K562 (cell line): ENCODE results near the gene POC1B.

Source experiments
- CEBPB ChIP-seq: fragments of 450-650 bp; IDR thresholded peaks from 2 replicates; pipeline ENCODE4 v1.6.1; 2016; ENCODE audit warnings: missing genetic modification characterization, missing compliant biosample characterization
- CTCF ChIP-seq, 3 experiments: IDR thresholded peaks in 2 of 3; conservative IDR thresholded peaks in 1 of 3; 2 replicates each; pipeline ENCODE4 v1.5.1; 2011 to 2012; ENCODE audit warnings: low read length in 3 of 3, mild to moderate bottlenecking in 3 of 3, control low read depth in 2 of 3, improper control_type of control experiment in 1 of 3, inconsistent platforms in 1 of 3, low read depth in 1 of 3, mixed read lengths in 1 of 3, moderate library complexity in 1 of 3; ENCODE audit not compliant: insufficient read depth in 2 of 3
- E2F1 ChIP-seq: sonication (generic); formaldehyde crosslinking; IDR thresholded peaks from 2 replicates; pipeline ENCODE4 v1.8.1; 2023; ENCODE audit warnings: mild to moderate bottlenecking, missing genetic modification reagents, moderate library complexity
- EZH2 ChIP-seq: IDR thresholded peaks from 2 replicates; pipeline ENCODE4 v1.6.1; 2012; ENCODE audit warnings: low read depth, mild to moderate bottlenecking, inconsistent platforms, low read length, borderline replicate concordance
- FOS ChIP-seq: IDR thresholded peaks from 3 replicates; pipeline ENCODE4 v1.6.1; 2011; ENCODE audit not compliant: insufficient read length; ENCODE audit errors: extremely low read depth
- FOXO4 ChIP-seq: fragments of 450-650 bp; formaldehyde crosslinking; IDR thresholded peaks from 2 replicates; pipeline ENCODE4 v1.4.0; 2020; ENCODE audit warnings: mild to moderate bottlenecking, moderate library complexity
- HDAC6 ChIP-seq: IDR thresholded peaks from 2 replicates; pipeline ENCODE4 v1.6.1; 2012; ENCODE audit warnings: low read depth, mild to moderate bottlenecking, control low read depth, inconsistent platforms, low read length, moderate library complexity
- HNRNPLL ChIP-seq: fragments of 200-400 bp; formaldehyde crosslinking; IDR thresholded peaks from 2 replicates; pipeline ENCODE4 v1.6.1; 2017; ENCODE audit warnings: low read length, low read depth, mild to moderate bottlenecking; ENCODE audit not compliant: poor library complexity, severe bottlenecking
- NR2C2 ChIP-seq, 2 experiments: fragments of 200-800 bp in 1 of 2; sonication (Bioruptor generic) in 1 of 2; sonication (generic) in 1 of 2; formaldehyde crosslinking in 1 of 2; IDR thresholded peaks; 2 replicates each; pipeline versions ENCODE4 v1.6.1 to v1.8.0; 2016 to 2022; ENCODE audit warnings: mild to moderate bottlenecking in 1 of 2, missing compliant biosample characterization in 1 of 2, missing genetic modification characterization in 1 of 2, missing genetic modification reagents in 1 of 2
- STAT6 ChIP-seq: sonication (generic); formaldehyde crosslinking; IDR thresholded peaks from 2 replicates; pipeline ENCODE4 v1.8.1; 2023; ENCODE audit warnings: mild to moderate bottlenecking, missing genetic modification reagents

GRCh38 chr12:89567691-89568239 lies 41.9 kb upstream of the POC1B start:
- TF ChIP-seq E2F1 (CRISPR knock-in tag), result no peak
- no peak for TF ChIP-seq CTCF (IDR thresholded peaks at IDR 0.05 in 2 of 3, conservative IDR thresholded peaks at IDR 0.05 in 1 of 3; ENCODE audit: insufficient read depth in 2 of 3, low read depth in 1 of 3, low read length in 3 of 3)
- TF ChIP-seq FOS, result no peak
- no peak for TF ChIP-seq FOXO4 (CRISPR knock-in tag)
- no peak for TF ChIP-seq HDAC6
- no peak for TF ChIP-seq NR2C2 (CRISPR knock-in tag; IDR thresholded peaks at IDR 0.05)
- no peak for TF ChIP-seq NR2C2 (tag; IDR thresholded peaks at IDR 0.05)
- no peak for TF ChIP-seq STAT6 (CRISPR knock-in tag)
- TF ChIP-seq EZH2, result no peak
- no peak for TF ChIP-seq CEBPB (tag)
- no peak for TF ChIP-seq HNRNPLL
